Parathyroid adenoma (tissue), 2 donors: ENCODE measurements around the gene NAP1L4.
A peak's percentile ranks its signal among the peaks of the same experiment; 100 is the strongest.

Experiments
- H2AFZ ChIP-seq: fragments of 300-600 bp; sonication (generic); one replicate; pipeline ENCODE4 v1.7.0; 2017; ENCODE audit warnings: antibody characterized with exemption, mild to moderate bottlenecking
- H3K27ac ChIP-seq: fragments of 300-600 bp; sonication (generic); one replicate; pipeline ENCODE4 v1.7.0; 2017
- H3K27me3 ChIP-seq: fragments of 300-600 bp; sonication (generic); one replicate; pipeline ENCODE4 v1.7.0; 2017; ENCODE audit warnings: low read length; ENCODE audit not compliant: control insufficient read depth, insufficient read depth
- H3K36me3 ChIP-seq: fragments of 300-600 bp; sonication (generic); one replicate; pipeline ENCODE4 v1.7.0; 2017; ENCODE audit warnings: low read length; ENCODE audit not compliant: control insufficient read depth, insufficient read depth
- H3K4me1 ChIP-seq: fragments of 300-600 bp; sonication (generic); one replicate; pipeline ENCODE4 v1.7.0; 2017; ENCODE audit warnings: control low read depth
- H3K4me2 ChIP-seq: fragments of 300-600 bp; sonication (generic); one replicate; pipeline ENCODE4 v1.7.0; 2017; ENCODE audit warnings: low read length
- H3K4me3 ChIP-seq: fragments of 300-600 bp; sonication (generic); one replicate; pipeline ENCODE4 v1.7.0; 2017; ENCODE audit warnings: low read depth, low read length
- H3K79me2 ChIP-seq: fragments of 300-600 bp; sonication (generic); one replicate; pipeline ENCODE4 v1.7.0; 2017; ENCODE audit warnings: control low read depth
- H3K9ac ChIP-seq: fragments of 300-600 bp; sonication (generic); one replicate; pipeline ENCODE4 v1.7.0; 2017; ENCODE audit warnings: mild to moderate bottlenecking
- H3K9me3 ChIP-seq: fragments of 300-600 bp; sonication (generic); one replicate; pipeline ENCODE4 v1.7.0; 2017; ENCODE audit warnings: low read length; ENCODE audit not compliant: control insufficient read depth
- TF ChIP-seq, protein P1 (sequence below): fragments of 300-600 bp; sonication (generic); IDR thresholded peaks from one replicate; pipeline ENCODE4 v1.7.0; 2017; ENCODE audit warnings: antibody characterized with exemption, mild to moderate bottlenecking
- donor health status: primary hyperparathyroidism.

NAP1L4 gene

DNA sequence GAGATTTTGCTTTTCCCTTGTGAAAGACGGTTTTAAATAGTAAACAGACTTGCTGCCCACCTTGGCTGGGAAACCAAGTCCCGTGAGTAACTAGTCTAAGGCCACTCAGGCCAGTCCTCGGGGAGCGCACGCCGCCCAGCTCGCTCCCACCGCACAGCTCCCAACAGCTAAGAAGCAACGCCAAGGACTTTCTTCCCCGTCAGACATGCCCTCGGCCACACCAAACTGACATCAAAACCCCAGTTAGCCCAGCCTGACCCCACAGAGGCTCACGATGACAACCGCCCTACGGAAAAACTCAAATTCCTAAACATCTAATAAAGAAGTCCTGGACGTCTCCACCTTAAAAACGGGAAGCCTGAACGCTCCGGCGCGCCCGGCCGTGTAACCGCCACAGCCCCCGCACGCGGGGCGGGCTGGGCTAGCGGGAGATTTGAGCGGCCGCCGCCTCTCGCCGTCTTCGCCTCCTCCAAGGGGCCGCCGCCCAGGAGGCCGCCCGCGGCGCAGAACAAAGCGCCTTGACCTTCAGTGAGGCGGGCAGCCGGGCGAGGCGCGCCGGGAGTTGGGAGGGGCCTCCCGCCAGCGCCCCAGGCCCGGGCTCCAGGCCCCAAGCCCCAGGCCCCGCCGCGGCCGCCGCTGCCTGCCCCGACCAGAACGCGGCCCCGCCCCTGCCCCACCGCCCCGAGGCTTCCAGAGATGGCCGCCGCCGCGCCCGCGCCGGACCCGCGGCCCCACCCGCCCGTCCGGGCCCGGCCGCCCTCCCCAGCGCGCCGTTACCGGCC is 486 bp downstream of the NAP1L4 start:
- Histone ChIP-seq H3K27ac (peak overlapping the region; percentile 86), H3K9ac (peak overlapping the region; percentile 35), H3K4me3 (peak overlapping the region; percentile 82), H3K79me2 (peaks cover 27% of the 10 kb centered on the region), H3K9me3 (no peaks in the 10 kb centered on the region), H3K4me2 (peak overlapping the region; percentile 77), H2AFZ (peak overlapping the region; percentile 56), H3K4me1 (peaks cover 16% of the 10 kb centered on the region), H3K27me3 (no peaks in the 10 kb centered on the region), H3K36me3 (no peaks in the 10 kb centered on the region)
- TF ChIP-seq, protein P1, sequence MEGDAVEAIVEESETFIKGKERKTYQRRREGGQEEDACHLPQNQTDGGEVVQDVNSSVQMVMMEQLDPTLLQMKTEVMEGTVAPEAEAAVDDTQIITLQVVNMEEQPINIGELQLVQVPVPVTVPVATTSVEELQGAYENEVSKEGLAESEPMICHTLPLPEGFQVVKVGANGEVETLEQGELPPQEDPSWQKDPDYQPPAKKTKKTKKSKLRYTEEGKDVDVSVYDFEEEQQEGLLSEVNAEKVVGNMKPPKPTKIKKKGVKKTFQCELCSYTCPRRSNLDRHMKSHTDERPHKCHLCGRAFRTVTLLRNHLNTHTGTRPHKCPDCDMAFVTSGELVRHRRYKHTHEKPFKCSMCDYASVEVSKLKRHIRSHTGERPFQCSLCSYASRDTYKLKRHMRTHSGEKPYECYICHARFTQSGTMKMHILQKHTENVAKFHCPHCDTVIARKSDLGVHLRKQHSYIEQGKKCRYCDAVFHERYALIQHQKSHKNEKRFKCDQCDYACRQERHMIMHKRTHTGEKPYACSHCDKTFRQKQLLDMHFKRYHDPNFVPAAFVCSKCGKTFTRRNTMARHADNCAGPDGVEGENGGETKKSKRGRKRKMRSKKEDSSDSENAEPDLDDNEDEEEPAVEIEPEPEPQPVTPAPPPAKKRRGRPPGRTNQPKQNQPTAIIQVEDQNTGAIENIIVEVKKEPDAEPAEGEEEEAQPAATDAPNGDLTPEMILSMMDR = no peak

DNA sequence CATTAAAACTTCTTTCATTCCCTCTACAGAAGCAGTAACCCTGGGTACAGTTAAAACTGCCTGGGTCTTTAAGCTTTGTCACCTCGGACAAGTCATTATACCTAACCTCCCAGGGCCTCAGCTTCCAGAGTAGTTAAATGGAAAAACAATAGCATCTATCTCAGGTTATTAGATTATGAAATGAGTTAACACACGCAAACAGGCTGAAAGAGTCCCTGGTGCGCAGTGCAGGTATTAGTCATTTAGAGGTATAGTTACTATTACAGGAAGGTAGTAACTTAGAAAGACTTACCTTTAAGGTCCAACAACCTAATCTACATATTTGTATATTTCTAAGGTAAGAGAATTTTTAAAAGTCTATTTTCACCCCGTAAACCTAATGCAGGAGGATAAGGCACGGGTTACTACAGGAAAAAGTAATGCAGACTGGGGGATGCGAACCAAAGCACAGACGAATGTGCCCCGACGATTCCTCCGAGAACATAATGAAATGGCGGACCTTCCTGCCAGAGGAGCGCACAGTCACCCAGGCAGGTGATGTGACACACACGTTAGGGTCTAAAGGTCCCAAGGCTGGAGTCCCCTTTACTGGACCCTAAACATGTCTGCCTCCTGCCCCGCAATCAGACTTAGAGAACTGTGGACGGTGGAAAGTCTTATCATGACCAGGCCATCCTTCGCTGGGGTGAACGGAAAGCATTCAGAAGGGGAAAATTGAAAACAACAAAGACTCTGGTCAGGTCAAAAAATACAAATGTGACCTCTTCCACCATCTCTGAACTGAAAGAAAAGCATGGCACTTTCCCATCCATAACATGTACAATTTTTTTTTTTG is 1.3 kb downstream of the NAP1L4 start:
- TF ChIP-seq, protein P1 = no peak
- H3K79me2 ChIP-seq = peaks cover 31% of the 10 kb centered on the region
- peak overlapping the region; percentile 86 for H3K27ac ChIP-seq
- H3K27me3 ChIP-seq = no peaks in the 10 kb centered on the region
- peak overlapping the region; percentile 82 for H3K4me3 ChIP-seq
- peak overlapping the region; percentile 77 for H3K4me2 ChIP-seq
- peak overlapping the region; percentile 35 for H3K9ac ChIP-seq
- H2AFZ ChIP-seq = no peak overlapping the region
- H3K36me3 ChIP-seq = no peaks in the 10 kb centered on the region
- no peaks in the 10 kb centered on the region for H3K9me3 ChIP-seq
- peaks cover 13% of the 10 kb centered on the region for H3K4me1 ChIP-seq

DNA sequence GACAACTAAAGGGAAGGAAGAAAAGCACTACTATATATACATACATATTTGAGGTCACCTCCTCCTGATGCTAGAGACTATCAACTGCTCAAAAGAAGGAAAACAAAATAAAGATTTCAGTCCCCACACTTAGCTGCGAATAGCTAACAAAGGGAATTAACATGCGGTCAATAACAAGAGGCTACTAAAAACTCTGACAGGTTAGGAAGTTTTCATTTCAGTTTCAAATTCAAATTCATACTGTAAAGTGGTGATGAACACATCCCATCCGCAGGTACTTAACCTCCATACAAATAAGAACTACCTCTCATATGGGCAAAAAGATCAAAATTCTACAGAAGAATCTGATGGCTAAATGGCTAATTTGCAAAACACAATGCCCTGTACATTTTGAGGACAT is 2.6 kb downstream of the NAP1L4 start:
- H3K4me3 ChIP-seq = peak overlapping the region; percentile 82

DNA sequence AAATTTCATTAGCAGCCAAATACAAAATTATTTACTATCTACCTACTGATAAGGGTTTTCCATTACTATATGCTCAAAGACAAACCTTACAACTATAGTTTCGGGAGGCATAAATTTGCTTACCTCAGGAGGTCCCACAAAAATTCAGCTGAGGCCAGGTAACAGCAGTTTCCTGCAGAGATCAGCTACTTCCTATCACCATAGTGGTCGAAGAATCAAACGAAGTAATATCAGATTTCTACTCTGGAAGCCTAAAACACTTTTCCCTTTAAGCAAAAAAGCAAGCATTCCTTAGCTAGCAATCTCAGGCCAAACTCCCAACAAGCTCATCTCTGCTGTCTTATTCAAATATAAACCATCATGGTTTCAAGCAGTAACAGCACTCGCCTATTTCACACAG is 3.1 kb downstream of the NAP1L4 start:
- peaks cover 37% of the 10 kb centered on the region for H3K79me2 ChIP-seq
- TF ChIP-seq, protein P1 = no peak
- peaks cover 13% of the 10 kb centered on the region for H3K4me1 ChIP-seq
- no peak overlapping the region for H2AFZ ChIP-seq
- peak overlapping the region; percentile 82 for H3K4me3 ChIP-seq
- H3K27me3 ChIP-seq = no peaks in the 10 kb centered on the region
- no peak overlapping the region for H3K9ac ChIP-seq
- no peaks in the 10 kb centered on the region for H3K36me3 ChIP-seq
- H3K27ac ChIP-seq = peak overlapping the region; percentile 86
- peak overlapping the region; percentile 77 for H3K4me2 ChIP-seq
- H3K9me3 ChIP-seq = no peaks in the 10 kb centered on the region

More for the DNA sequence above, 2.6 kb downstream of the NAP1L4 start:
- peaks cover 32% of the 10 kb centered on the region for H3K79me2 ChIP-seq
- no peak overlapping the region for H2AFZ ChIP-seq
- no peaks in the 10 kb centered on the region for H3K36me3 ChIP-seq
- H3K9ac ChIP-seq = no peak overlapping the region
- H3K4me2 ChIP-seq = peak overlapping the region; percentile 77
- H3K9me3 ChIP-seq = no peaks in the 10 kb centered on the region
- H3K27me3 ChIP-seq = no peaks in the 10 kb centered on the region
- TF ChIP-seq, protein P1 = no peak
- H3K27ac ChIP-seq = peak overlapping the region; percentile 86
- peaks cover 13% of the 10 kb centered on the region for H3K4me1 ChIP-seq
